ENCODE results near the gene PCK1. TPM values are rescaled to one million over a fixed set of nuclear protein-coding genes. Genes with fewer than 3 reads are reported as not detected.
"Not testable (repeated sequence)": the region's sequence is repeated elsewhere in the genome, so short reads cannot be mapped to it uniquely, and the experiment has no call there.

The PCK1 gene
- not detected for total RNA-seq

- Mint-ChIP-seq H3K4me1 (no peaks in the 10 kb centered on the region), H3K27ac (no peak within 1 kb of the TSS), H3K36me3 (no peaks in the 10 kb centered on the region), H3K27me3 (peaks cover 19% of the 10 kb centered on the region), H3K9me3 (no peaks in the 10 kb centered on the region), H3K4me3 (no peak within 1 kb of the TSS)
- DNase-seq, result no peak
Measured at GRCh38 chr20:57560554-57561355, at the start of gene PCK1. TSS of gene PCK1 (plus strand) at chr20:57561110. CDS start at chr20:57561412, 302 bp downstream.

- H3K4me1 Mint-ChIP-seq, H3K36me3 Mint-ChIP-seq, H3K9me3 Mint-ChIP-seq, H3K27ac Mint-ChIP-seq, H3K4me3 Mint-ChIP-seq, DNase-seq: not testable (repeated sequence)
- peaks cover 19% of the 10 kb centered on the region for H3K27me3 Mint-ChIP-seq
Measured at GRCh38 chr20:57511709-57512108, 49.2 kb upstream of the PCK1 start.

- DNase-seq, result no peak
- no peaks in the 10 kb centered on the region for H3K36me3 Mint-ChIP-seq
- H3K27ac Mint-ChIP-seq, result no peak overlapping the region
- no peaks in the 10 kb centered on the region for H3K4me1 Mint-ChIP-seq
- H3K4me3 Mint-ChIP-seq, result no peak overlapping the region
- no peaks in the 10 kb centered on the region for H3K9me3 Mint-ChIP-seq
- H3K27me3 Mint-ChIP-seq, result peaks cover 19% of the 10 kb centered on the region
Measured at GRCh38 chr20:57512432-57512831, 48.5 kb upstream of the PCK1 start.

GRCh38 chr20:57513199-57513598 is 47.7 kb upstream of the PCK1 start:
- no peak for DNase-seq
- H3K36me3 Mint-ChIP-seq, result no peaks in the 10 kb centered on the region
- H3K4me3 Mint-ChIP-seq, result no peak overlapping the region
- no peak overlapping the region for H3K27ac Mint-ChIP-seq
- peaks cover 19% of the 10 kb centered on the region for H3K27me3 Mint-ChIP-seq
- no peaks in the 10 kb centered on the region for H3K9me3 Mint-ChIP-seq
- no peaks in the 10 kb centered on the region for H3K4me1 Mint-ChIP-seq

GRCh38 chr20:57514273-57514751 is 46.6 kb upstream of the PCK1 start:
- no peak overlapping the region for H3K4me3 Mint-ChIP-seq
- H3K36me3 Mint-ChIP-seq, result no peaks in the 10 kb centered on the region
- no peak for DNase-seq
- H3K9me3 Mint-ChIP-seq, result no peaks in the 10 kb centered on the region
- no peaks in the 10 kb centered on the region for H3K4me1 Mint-ChIP-seq
- H3K27ac Mint-ChIP-seq, result no peak overlapping the region
- peaks cover 15% of the 10 kb centered on the region for H3K27me3 Mint-ChIP-seq

- Mint-ChIP-seq H3K4me3 (no peak overlapping the region), H3K27me3 (peaks cover 11% of the 10 kb centered on the region), H3K36me3 (no peaks in the 10 kb centered on the region), H3K9me3 (no peaks in the 10 kb centered on the region), H3K27ac (no peak overlapping the region), H3K4me1 (peaks cover 6% of the 10 kb centered on the region)
- no peak for DNase-seq
Measured at GRCh38 chr20:57517904-57518303, 43.0 kb upstream of the PCK1 start.

- Mint-ChIP-seq H3K36me3 (no peaks in the 10 kb centered on the region), H3K9me3 (no peaks in the 10 kb centered on the region), H3K27me3 (no peaks in the 10 kb centered on the region), H3K27ac (no peak overlapping the region), H3K4me3 (no peak overlapping the region), H3K4me1 (peaks cover 8% of the 10 kb centered on the region)
- DNase-seq, result no peak
Measured at GRCh38 chr20:57522380-57523140, 38.4 kb upstream of the PCK1 start.

- Mint-ChIP-seq H3K27ac (no peak overlapping the region), H3K9me3 (no peaks in the 10 kb centered on the region), H3K27me3 (no peaks in the 10 kb centered on the region), H3K36me3 (no peaks in the 10 kb centered on the region), H3K4me3 (no peak overlapping the region), H3K4me1 (peaks cover 8% of the 10 kb centered on the region)
- DNase-seq, result no peak
Measured at GRCh38 chr20:57523782-57524181, 37.1 kb upstream of the PCK1 start.

GRCh38 chr20:57524511-57525176 is 36.3 kb upstream of the PCK1 start, which contains the start of gene CTCFL:
TSS of gene CTCFL (minus strand) at chr20:57525140. CDS start at chr20:57524205, 935 bp downstream.
- peaks cover 8% of the 10 kb centered on the region for H3K4me1 Mint-ChIP-seq
- no peak for DNase-seq
- H3K27ac Mint-ChIP-seq, result no peak within 1 kb of the TSS
- H3K27me3 Mint-ChIP-seq, result no peaks in the 10 kb centered on the region
- H3K9me3 Mint-ChIP-seq, result no peaks in the 10 kb centered on the region
- no peak within 1 kb of the TSS for H3K4me3 Mint-ChIP-seq
- no peaks in the 10 kb centered on the region for H3K36me3 Mint-ChIP-seq

GRCh38 chr20:57525328-57526086 is 35.4 kb upstream of the PCK1 start:
- Mint-ChIP-seq H3K4me1 (peaks cover 8% of the 10 kb centered on the region), H3K27me3 (no peaks in the 10 kb centered on the region), H3K9me3 (no peaks in the 10 kb centered on the region), H3K36me3 (no peaks in the 10 kb centered on the region), H3K27ac (no peak overlapping the region), H3K4me3 (no peak overlapping the region)
- no peak for DNase-seq

- no peaks in the 10 kb centered on the region for H3K9me3 Mint-ChIP-seq
- DNase-seq, result peak; percentile 32
Measured at GRCh38 chr20:57526087-57526884, 34.6 kb upstream of the PCK1 start.

GRCh38 chr20:57526885-57527460 is 33.9 kb upstream of the PCK1 start:
- DNase-seq, result no peak
- no peak overlapping the region for H3K27ac Mint-ChIP-seq
- no peaks in the 10 kb centered on the region for H3K27me3 Mint-ChIP-seq

More at GRCh38 chr20:57526087-57526884, 34.6 kb upstream of the PCK1 start:
- Mint-ChIP-seq H3K4me1 (peaks cover 8% of the 10 kb centered on the region), H3K27me3 (no peaks in the 10 kb centered on the region), H3K4me3 (no peak overlapping the region), H3K27ac (no peak overlapping the region), H3K36me3 (no peaks in the 10 kb centered on the region)

GRCh38 chr20:57527728-57528127 is 33.2 kb upstream of the PCK1 start:
- Mint-ChIP-seq H3K9me3 (no peaks in the 10 kb centered on the region), H3K27me3 (no peaks in the 10 kb centered on the region), H3K4me3 (no peak overlapping the region), H3K27ac (no peak overlapping the region), H3K36me3 (no peaks in the 10 kb centered on the region), H3K4me1 (peaks cover 4% of the 10 kb centered on the region)
- no peak for DNase-seq

More at GRCh38 chr20:57526885-57527460, 33.9 kb upstream of the PCK1 start:
- H3K4me1 Mint-ChIP-seq, result peaks cover 8% of the 10 kb centered on the region
- no peaks in the 10 kb centered on the region for H3K9me3 Mint-ChIP-seq
- no peaks in the 10 kb centered on the region for H3K36me3 Mint-ChIP-seq
- no peak overlapping the region for H3K4me3 Mint-ChIP-seq

Measured in activated naive CD8-positive, alpha-beta T cell treated with anti-CD3 and anti-CD28 coated beads for 36 hours (primary cell).